C4-2B (cell line): ENCODE results near the gene RBBP7.

ENCODE experiments used
- H3K27ac ChIP-seq: fragments of 450-650 bp; 2 replicates; pipeline ENCODE4 v1.5.1; 2017
- CTCF ChIP-seq: fragments of 450-650 bp; conservative IDR thresholded peaks from 2 replicates; pipeline ENCODE4 v1.5.1; 2017; ENCODE audit warnings: mild to moderate bottlenecking
- ZFX ChIP-seq: fragments of 450-650 bp; IDR thresholded peaks from 2 replicates; pipeline ENCODE4 v1.6.1; 2017

Gene RBBP7

GRCh38 chrX:16897445-16897844 lies 27.3 kb upstream of the RBBP7 start:
- TF ChIP-seq ZFX (no peak), CTCF (no peak)
- no peak overlapping the region for H3K27ac ChIP-seq

GRCh38 chrX:16892504-16893362 lies 22.6 kb upstream of the RBBP7 start:
- H3K27ac ChIP-seq, result no peak overlapping the region
- TF ChIP-seq CTCF (peak; percentile 88), ZFX (no peak)

GRCh38 chrX:16885628-16886027 lies 15.5 kb upstream of the RBBP7 start:
- TF ChIP-seq ZFX (no peak), CTCF (no peak)
- H3K27ac ChIP-seq, result no peak overlapping the region

GRCh38 chrX:16883487-16883804 lies 13.3 kb upstream of the RBBP7 start:
- TF ChIP-seq CTCF, result peak; percentile 53
- no peak for TF ChIP-seq ZFX
- no peak overlapping the region for H3K27ac ChIP-seq

- H3K27ac ChIP-seq, result peak overlapping the region; percentile 56
Observed at GRCh38 chrX:16882702-16883486, 12.7 kb upstream of the RBBP7 start.

GRCh38 chrX:16882169-16882568 lies 12.0 kb upstream of the RBBP7 start:
- H3K27ac ChIP-seq, result peak overlapping the region; percentile 56; the same call in 1 of the 2 replicates
- TF ChIP-seq CTCF (no peak), ZFX (no peak)

More at GRCh38 chrX:16882702-16883486, 12.7 kb upstream of the RBBP7 start:
- TF ChIP-seq CTCF (peak; percentile 78), ZFX (no peak)

- TF ChIP-seq CTCF, result no peak
- no peak for TF ChIP-seq ZFX
- H3K27ac ChIP-seq, result no peak overlapping the region
Observed at GRCh38 chrX:16876696-16877095, 6.5 kb upstream of the RBBP7 start.
